Ishikawa (cell line): Measurements from ENCODE around the gene SEPTIN10.

Experiments
- CEBPB ChIP-seq: IDR thresholded peaks from 2 replicates; pipeline ENCODE4 v1.6.1; 2012
- EP300 ChIP-seq: IDR thresholded peaks from 2 replicates; pipeline ENCODE4 v1.6.1; 2012; ENCODE audit warnings: borderline replicate concordance
- RAD21 ChIP-seq: IDR thresholded peaks from 2 replicates; pipeline ENCODE4 v1.6.1; 2012; ENCODE audit warnings: low read depth
- REST ChIP-seq: IDR thresholded peaks from 2 replicates; pipeline ENCODE4 v1.6.1; 2012; ENCODE audit warnings: low read depth, mild to moderate bottlenecking
- TAF1 ChIP-seq: IDR thresholded peaks from 2 replicates; pipeline ENCODE4 v1.6.1; 2012; ENCODE audit warnings: low read depth, mild to moderate bottlenecking
- TF ChIP-seq, protein P1 (sequence below): IDR thresholded peaks from 2 replicates; pipeline ENCODE4 v1.6.1; 2012

GRCh38 chr2:109563980-109564550 lies 49.7 kb downstream of the SEPTIN10 start:
- no peak for TF ChIP-seq RAD21
- no peak for TF ChIP-seq REST
- no peak for TF ChIP-seq EP300
- no peak for TF ChIP-seq CEBPB
- TF ChIP-seq, protein P1, sequence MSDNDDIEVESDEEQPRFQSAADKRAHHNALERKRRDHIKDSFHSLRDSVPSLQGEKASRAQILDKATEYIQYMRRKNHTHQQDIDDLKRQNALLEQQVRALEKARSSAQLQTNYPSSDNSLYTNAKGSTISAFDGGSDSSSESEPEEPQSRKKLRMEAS, result no peak
- no peak for TF ChIP-seq TAF1
